Omental fat pad (tissue), 4 donors: ENCODE results near the gene PRR18. TPM values are rescaled to one million over a fixed set of nuclear protein-coding genes. Genes with fewer than 3 reads are reported as not detected.

ENCODE experiments used
- ATAC-seq: fragments of 150-250 bp; one replicate; pipeline ENCODE4 v1.9.1; 2016; ENCODE audit warnings: mild to moderate bottlenecking, moderate library complexity; ENCODE audit not compliant: low FRiP score
- DNase-seq: peaks from one replicate; pipeline ENCODE4 v3.0.0-alpha.2; 2019; ENCODE audit warnings: low spot score
- total RNA-seq, 4 donors: library from RNA; depleted of rRNA; stranded (reverse); fragments of >200 nt; gene quantifications; one replicate each; pipeline ENCODE4 v1.1.0, GENCODE V29; 2016
- TF ChIP-seq, protein P1 (sequence below), 3 donors: fragments of 450-650 bp; IDR thresholded peaks; one replicate each; pipeline ENCODE4 v1.5.1; 2016 to 2017; ENCODE audit warnings: antibody characterized with exemption in 3 of 3, mild to moderate bottlenecking in 3 of 3, moderate library complexity in 2 of 3

Gene PRR18
- total RNA-seq, 4 donors from 2014 or later = 0.37 to 0.63 (median 0.38) TPM; not detected in 1

DNA sequence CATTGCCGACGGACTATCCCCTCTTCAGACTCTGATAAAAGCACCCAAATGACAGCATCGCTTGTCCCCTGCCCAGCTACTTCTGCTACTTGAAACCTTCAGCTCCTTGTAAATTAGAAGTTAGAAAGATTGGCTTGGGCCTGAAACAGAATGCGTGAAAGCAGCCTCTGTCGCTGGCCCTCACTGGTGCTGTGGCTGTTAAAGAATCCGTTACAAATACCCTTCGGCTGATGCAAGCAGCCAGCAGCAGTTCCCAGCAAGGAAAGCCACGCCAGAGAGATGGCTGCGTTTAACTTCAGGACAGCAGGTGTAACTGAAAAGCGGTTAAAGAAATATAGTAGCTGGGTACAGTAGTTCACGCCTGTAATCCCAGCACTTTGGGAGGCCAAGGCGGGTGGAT is 2.4 kb upstream of the PRR18 start:
- ATAC-seq (no peak), DNase-seq (no peak)
- TF ChIP-seq, protein P1, sequence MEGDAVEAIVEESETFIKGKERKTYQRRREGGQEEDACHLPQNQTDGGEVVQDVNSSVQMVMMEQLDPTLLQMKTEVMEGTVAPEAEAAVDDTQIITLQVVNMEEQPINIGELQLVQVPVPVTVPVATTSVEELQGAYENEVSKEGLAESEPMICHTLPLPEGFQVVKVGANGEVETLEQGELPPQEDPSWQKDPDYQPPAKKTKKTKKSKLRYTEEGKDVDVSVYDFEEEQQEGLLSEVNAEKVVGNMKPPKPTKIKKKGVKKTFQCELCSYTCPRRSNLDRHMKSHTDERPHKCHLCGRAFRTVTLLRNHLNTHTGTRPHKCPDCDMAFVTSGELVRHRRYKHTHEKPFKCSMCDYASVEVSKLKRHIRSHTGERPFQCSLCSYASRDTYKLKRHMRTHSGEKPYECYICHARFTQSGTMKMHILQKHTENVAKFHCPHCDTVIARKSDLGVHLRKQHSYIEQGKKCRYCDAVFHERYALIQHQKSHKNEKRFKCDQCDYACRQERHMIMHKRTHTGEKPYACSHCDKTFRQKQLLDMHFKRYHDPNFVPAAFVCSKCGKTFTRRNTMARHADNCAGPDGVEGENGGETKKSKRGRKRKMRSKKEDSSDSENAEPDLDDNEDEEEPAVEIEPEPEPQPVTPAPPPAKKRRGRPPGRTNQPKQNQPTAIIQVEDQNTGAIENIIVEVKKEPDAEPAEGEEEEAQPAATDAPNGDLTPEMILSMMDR (IDR thresholded peaks at IDR 0.05) = no peak

DNA sequence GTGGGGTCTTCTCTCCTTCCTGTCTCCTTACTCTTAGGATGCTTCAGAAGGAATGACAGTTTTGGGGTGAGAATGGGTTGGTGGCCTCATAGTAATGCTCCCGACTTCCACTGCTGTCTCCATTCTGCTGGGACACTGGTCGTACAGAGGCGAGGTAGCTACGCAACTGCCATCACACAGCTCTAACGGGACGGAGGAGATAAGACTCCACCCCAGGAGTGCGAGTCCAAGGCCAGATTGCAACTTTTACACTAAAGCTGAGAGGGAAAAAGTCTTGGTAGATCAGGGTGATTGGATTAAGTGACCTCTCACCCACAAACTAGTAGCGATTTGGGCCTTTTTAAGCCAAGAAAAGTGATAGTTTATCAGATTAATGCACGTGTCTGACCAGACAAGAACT is 1.8 kb upstream of the PRR18 start:
- ATAC-seq (no peak), DNase-seq (no peak)
- TF ChIP-seq, protein P1 (IDR thresholded peaks at IDR 0.05) = no peak

DNA sequence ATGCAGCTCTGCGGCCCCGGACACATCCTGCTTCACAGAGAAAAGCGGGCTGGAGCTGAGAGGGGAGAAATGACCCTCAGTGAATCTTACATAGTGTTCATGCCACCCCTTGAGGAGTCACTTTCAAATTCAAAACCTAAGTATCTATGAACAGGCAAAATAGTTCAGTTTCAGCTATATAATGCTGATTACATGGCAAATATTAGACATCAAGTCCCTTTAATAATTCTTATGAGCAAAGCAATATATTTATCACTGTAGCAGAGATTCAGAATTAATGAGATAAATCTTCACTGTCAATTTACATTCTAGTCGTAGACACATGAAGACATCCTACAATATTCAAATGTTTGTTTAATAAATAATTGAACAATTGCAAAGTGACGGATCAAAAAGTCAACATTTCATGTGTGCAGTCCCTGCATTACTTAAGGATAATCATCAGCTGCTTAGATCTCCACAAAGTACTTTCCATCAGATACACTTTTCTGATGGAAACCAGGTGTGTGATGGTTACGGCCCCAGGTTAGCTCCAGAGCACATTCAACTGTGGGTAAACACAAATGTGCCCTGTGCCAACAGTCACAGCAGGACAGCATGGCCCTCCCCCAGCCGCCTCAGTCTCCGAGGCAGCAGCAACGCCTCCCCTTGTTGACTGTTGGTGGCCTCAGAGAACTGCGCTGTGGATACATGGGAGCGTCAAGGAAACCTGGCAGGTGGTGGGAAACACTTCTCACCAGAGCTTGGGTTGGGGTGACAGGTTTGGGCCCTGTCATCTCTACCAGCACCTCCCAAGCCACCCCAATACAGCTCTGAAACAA is 787 bp upstream of the PRR18 start:
- ATAC-seq (no peak), DNase-seq (no peak)
- TF ChIP-seq, protein P1 (IDR thresholded peaks at IDR 0.05) = no peak

DNA sequence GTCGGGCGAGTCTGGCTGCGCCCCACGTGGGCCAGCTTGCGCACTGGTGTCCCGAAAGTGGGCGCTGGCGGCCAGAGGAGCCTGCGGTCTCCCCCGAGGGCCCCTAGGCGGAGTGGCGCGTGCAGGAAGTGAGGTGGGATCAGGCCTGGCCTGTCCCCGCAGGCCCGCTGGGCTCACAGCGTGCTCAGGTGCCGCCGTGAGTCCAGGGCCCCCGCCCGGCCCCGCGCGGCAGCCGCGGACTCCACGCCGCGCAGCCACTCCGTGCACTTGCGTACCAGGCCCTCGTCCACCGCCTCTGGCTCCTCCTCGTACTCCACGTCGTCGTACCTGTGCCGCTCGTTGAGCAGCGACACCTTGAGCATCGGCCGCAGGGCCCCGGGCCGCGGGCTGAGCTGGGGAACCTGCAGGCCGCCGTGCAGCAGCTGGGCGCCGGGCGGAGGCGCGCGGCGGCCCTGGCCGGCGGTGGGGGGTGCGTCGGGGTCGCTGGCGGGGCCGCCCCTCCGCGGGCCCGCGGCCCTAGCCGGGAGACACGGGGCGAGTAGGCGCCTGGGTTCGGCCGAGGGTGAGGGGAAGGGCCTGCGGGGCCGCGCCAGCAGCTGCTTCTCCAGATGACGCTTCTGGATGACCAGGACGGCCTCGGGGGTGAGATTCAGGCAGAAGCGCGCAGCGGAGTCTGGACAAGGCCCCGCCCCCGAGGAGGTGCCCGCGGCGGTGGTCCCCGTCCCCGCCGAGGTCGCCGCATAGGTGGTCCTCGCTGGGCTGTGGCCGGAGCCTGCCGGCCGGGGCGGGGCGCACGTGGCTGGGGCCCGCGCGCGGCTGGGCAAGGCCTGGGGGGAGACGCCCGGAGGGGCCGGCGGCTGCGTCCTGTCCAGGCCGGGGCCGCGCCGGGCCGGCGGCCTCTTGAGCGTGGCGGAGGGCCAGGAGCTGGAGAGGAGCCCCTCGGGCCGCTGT is 835 bp downstream of the PRR18 start:
- TF ChIP-seq, protein P1 (IDR thresholded peaks at IDR 0.05) = no peak
- ATAC-seq = peak; percentile 42
- DNase-seq = no peak

DNA sequence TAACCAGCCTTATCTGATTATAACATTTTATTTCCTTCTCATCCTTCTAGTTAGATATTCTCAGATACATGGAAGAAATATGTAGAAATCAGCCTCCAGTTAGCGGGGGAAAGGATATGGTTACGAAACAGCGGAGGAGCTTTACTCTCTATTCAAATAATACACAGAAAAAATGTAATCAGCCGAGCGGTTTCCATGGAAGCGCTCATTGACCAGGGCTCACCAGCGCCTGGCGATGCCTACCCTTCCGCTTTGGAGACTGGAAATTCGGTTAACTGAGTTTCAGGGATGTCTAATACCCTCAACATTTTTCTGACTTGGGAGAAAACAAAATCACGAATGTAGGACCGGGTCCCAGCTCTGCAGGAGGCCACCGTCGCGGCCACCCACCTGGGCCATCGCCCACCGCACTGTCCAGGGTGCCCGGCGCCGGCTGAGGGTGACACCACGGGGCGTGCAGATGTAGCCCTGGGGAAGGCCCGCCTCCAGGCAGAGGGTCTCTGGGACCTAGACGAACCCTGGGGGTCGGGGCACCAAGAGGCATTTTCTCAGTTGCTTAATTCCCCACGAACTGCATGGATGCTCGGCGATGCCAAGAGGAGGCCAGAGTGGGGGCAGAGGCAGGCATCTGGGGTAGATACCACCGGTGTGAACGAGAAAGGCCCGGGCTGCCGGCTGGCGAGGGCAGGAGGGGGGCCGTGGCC is 1.7 kb downstream of the PRR18 start:
- DNase-seq (no peak), ATAC-seq (no peak)
- TF ChIP-seq, protein P1 (IDR thresholded peaks at IDR 0.05) = no peak

DNA sequence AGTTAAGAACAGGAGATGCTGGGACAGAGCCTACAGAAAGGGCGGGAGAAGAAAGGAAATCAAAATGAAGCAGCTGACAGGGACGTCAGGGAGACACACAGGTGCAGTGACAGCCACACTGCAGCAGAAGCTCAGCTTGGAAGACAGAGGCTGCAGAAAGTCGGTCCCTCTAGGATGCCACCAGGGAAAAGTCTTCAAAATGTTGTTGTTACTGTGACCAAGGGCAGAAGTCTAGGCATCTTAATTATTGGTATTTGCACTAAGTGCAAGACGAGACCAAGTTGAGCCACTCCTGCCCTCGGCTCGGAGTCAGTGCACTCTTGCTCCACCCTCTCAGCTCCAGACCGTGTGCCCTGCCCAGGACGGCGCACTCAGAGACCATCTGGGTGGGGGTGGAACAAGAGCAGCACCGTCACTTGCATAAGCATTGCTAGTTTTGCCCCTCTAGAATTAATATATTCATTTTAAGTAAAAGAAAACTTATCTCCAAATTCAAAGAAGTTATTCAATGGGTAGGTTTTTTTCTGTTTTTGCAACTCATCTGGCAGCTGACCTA is 2.6 kb downstream of the PRR18 start:
- TF ChIP-seq, protein P1 (IDR thresholded peaks at IDR 0.05) = no peak
- ATAC-seq (no peak), DNase-seq (no peak)
